ENCODE data around the gene PLEKHA6.

DNA sequence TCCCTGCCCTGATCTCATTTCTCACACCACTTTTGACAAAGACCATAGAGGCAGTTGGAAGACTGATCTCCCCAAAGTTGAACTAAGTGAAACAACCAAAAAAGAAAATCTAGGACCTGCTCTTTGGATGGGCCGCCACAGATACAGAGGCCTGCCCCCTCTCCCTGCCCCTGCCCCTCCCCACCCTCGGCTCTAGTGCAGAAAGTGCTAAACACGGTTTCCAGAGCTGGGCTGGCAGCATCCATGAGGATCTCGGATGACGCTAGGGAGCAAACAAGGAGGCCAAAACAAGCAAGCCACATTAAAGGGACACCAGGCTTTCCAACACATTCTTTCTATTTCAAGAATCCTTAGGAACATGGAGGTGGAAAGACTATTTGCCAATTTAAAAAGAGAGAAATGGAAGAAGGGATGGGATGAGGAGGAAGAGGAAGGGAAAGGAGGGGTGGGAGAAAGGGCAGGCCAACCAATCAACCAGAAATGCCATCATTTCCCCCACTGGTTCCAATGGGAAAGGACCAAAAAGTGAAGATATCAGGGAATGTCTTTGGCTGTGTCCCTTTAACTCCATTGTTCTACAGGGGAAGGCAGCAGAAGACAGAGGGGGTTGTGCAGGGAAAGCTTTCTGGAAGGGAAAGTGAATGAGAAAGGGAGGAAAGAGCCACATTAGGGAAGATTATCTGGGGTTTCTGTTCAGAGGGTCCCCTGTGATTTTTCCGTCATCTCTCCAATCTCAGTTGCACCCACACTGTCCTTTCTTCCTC is 107.6 kb downstream of the PLEKHA6 start:
- TF ChIP-seq POLR2A (IDR thresholded peaks at IDR 0.05; ENCODE audit: low read length): no peak
- no peak for TF ChIP-seq GATA1 (IDR thresholded peaks at IDR 0.05; ENCODE audit: low read depth, low read length)

All from erythroblast (primary cell).